ENCODE results near the gene MUSTN1.

GRCh38 chr3:52783211-52783555 is 51.6 kb downstream of the MUSTN1 start:
- no peak for TF ChIP-seq POLR2AphosphoS5 (IDR thresholded peaks at IDR 0.05; ENCODE audit: insufficient read depth, low read depth, low read length)
- TF ChIP-seq CTCF (IDR thresholded peaks at IDR 0.05; ENCODE audit: extremely low read depth in 1 of 2, insufficient read depth in 1 of 2, low read depth in 1 of 2, low read length in 2 of 2) = no peak
